Fibroblast of the aortic adventitia (primary cell): ENCODE data around the gene PLPP1. TPM values are rescaled to one million over a fixed set of nuclear protein-coding genes. Genes with fewer than 3 reads are reported as not detected.
A peak's percentile ranks its signal among the peaks of the same experiment; 100 is the strongest.

Experiments
- DNase-seq: peaks from one replicate; pipeline ENCODE4 v3.0.0-alpha.2; 2010; ENCODE audit warnings: low read depth
- H3K4me3 ChIP-seq: 2 replicates; pipeline ENCODE4 v1.5.1; 2011; ENCODE audit warnings: low read depth, mild to moderate bottlenecking, control low read depth, low read length, moderate library complexity
- total RNA-seq: library from RNA; depleted of rRNA; stranded (reverse); fragments of >200 nt; gene quantifications from 2 replicates; pipeline ENCODE4 v1.2.3, GENCODE V29; 2012; ENCODE audit warnings: low replicate concordance
- TF ChIP-seq, protein P1 (sequence below): IDR thresholded peaks from 2 replicates; pipeline ENCODE4 v1.5.1; 2011; ENCODE audit warnings: mild to moderate bottlenecking, low read length, control low read depth, inconsistent platforms; ENCODE audit not compliant: insufficient read depth

Gene PLPP1
- total RNA-seq, 1 donor, result 71.8 TPM

DNA sequence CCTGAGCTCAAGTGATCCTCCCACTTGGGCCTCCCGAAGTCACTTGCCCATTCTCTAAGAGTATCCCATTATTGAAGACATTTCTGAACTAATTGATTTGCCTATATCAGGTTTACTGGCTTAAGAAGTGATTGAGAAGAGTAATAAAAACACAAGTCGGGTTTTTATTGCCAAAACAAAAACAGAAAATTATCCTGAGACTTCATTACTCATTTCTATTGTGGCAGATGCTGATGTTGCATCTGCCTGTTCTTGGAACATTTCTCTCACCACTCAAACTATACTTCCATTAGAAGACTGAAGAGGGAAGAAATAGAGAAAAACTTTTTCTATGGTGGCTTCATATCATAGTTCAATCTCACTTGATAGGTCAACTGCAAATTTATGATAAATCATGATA lies 41.9 kb upstream of the PLPP1 start:
- H3K4me3 ChIP-seq, result no peak overlapping the region
- no peak for DNase-seq
- TF ChIP-seq, protein P1, sequence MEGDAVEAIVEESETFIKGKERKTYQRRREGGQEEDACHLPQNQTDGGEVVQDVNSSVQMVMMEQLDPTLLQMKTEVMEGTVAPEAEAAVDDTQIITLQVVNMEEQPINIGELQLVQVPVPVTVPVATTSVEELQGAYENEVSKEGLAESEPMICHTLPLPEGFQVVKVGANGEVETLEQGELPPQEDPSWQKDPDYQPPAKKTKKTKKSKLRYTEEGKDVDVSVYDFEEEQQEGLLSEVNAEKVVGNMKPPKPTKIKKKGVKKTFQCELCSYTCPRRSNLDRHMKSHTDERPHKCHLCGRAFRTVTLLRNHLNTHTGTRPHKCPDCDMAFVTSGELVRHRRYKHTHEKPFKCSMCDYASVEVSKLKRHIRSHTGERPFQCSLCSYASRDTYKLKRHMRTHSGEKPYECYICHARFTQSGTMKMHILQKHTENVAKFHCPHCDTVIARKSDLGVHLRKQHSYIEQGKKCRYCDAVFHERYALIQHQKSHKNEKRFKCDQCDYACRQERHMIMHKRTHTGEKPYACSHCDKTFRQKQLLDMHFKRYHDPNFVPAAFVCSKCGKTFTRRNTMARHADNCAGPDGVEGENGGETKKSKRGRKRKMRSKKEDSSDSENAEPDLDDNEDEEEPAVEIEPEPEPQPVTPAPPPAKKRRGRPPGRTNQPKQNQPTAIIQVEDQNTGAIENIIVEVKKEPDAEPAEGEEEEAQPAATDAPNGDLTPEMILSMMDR, result no peak

GRCh38 chr5:55575815-55576583 lies 41.2 kb upstream of the PLPP1 start:
- H3K4me3 ChIP-seq, result no peak overlapping the region
- peak; percentile 92 for DNase-seq
- TF ChIP-seq, protein P1, result no peak

- no peak overlapping the region for H3K4me3 ChIP-seq
- DNase-seq, result no peak
- TF ChIP-seq, protein P1, result no peak
Measured at GRCh38 chr5:55572600-55572999, 37.8 kb upstream of the PLPP1 start.

GRCh38 chr5:55572020-55572419 lies 37.3 kb upstream of the PLPP1 start:
- DNase-seq, result no peak
- TF ChIP-seq, protein P1, result no peak
- H3K4me3 ChIP-seq, result no peak overlapping the region

- no peak overlapping the region for H3K4me3 ChIP-seq
- TF ChIP-seq, protein P1, result no peak
- no peak for DNase-seq
Measured at GRCh38 chr5:55570570-55570969, 35.8 kb upstream of the PLPP1 start.

DNA sequence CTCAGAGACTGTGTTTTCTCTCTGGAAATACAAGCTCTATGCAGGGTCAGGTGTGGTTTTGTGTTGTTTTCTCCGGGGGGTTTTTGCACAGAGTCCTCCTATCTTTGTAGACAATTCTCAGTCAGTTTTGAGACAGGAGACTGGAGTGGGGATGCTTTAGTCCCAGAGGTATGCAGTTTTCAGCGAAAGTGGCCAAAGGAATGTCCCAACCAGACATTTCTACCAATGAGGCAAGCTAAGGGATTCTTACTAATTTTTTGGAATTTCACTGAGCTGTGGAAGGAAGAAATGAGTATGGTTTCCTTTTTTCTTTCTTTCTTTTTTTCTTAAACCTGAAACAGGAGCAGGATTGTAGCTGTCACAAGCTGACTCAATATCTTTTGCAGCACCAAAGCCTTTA lies 35.3 kb upstream of the PLPP1 start:
- H3K4me3 ChIP-seq, result no peak overlapping the region
- peak; percentile 40 for DNase-seq
- TF ChIP-seq, protein P1, result no peak

DNA sequence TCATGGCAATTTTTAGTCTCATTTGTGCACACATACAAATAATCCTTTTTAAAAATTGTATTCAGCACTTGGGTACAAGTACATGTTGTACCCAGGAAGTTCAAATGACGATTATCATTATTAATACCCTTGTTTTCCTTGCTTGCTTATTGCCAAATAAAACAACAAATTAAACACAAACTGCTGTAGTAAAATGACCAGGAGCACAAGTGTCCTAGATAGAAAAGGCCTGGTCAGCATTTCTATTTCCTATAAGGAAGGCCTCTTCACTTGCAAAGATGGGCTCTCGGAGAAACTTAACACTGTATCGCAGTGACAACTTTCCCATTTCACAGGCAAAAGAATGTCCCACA lies 34.7 kb upstream of the PLPP1 start:
- H3K4me3 ChIP-seq, result no peak overlapping the region
- no peak for DNase-seq
- TF ChIP-seq, protein P1, result no peak
